Adipose tissue (tissue), 3 donors: Measurements from ENCODE around the gene RNASE12. TPM values are rescaled to one million over a fixed set of nuclear protein-coding genes. Genes with fewer than 3 reads are reported as not detected.
"Not testable (repeated sequence)": the region's sequence is repeated elsewhere in the genome, so short reads cannot be mapped to it uniquely, and the experiment has no call there.

Experiments used
- H3K27ac ChIP-seq: one replicate; pipeline ENCODE4 v1.5.1; 2013; ENCODE audit warnings: low read depth, low read length
- WGBS, 3 donors: extraction: QIAGEN DNeasy Blood & Tissue Kit; methylation state at CpG; one replicate each; pipeline ENCODE4 v1.1.7; 2013; 5-methylcytosine and 5-hydroxymethylcytosine counted together
- polyA plus RNA-seq, 3 donors: library from polyadenylated mRNA; stranded (reverse); fragments of 200-250 nt; gene quantifications; one replicate each; pipeline ENCODE4 v1.2.3, GENCODE V29; 2013
- donor health status: healthy with polysubstance abuse.
- donor health status: Bipolar disorder and iron deficiency.
- donor health status: healthy.

The RNASE12 gene, protein sequence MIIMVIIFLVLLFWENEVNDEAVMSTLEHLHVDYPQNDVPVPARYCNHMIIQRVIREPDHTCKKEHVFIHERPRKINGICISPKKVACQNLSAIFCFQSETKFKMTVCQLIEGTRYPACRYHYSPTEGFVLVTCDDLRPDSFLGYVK
- not detected for polyA plus RNA-seq

DNA sequence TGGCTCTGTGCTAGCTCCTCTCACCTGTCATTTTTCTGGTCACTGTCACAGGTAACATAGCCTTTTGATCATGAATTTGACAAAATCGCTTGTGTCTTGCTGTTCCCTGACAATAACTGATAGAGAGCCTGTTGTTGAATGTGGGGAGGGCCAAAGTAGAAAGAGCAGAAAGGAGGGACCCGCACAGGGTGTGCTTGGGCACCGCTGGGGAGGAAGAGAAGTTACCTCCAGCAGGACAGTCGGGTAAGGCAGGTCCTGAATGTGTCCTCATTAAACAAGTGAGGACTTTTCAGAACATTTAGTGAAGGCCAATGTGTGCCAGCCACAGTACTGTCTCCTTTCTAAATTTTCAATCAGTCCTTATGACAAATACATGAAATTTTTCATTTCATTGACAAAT lies at the start of gene RNASE12:
TSS of gene RNASE12 (minus strand) at position 142 of the 400 bp plus-strand sequence. CDS start 653 bp downstream, outside the sequence.
- no peak within 1 kb of the TSS for H3K27ac ChIP-seq
- 78 to 88% (median 83%) methylated on average over 4 of the region's 4 CpGs for WGBS, 3 donors

DNA sequence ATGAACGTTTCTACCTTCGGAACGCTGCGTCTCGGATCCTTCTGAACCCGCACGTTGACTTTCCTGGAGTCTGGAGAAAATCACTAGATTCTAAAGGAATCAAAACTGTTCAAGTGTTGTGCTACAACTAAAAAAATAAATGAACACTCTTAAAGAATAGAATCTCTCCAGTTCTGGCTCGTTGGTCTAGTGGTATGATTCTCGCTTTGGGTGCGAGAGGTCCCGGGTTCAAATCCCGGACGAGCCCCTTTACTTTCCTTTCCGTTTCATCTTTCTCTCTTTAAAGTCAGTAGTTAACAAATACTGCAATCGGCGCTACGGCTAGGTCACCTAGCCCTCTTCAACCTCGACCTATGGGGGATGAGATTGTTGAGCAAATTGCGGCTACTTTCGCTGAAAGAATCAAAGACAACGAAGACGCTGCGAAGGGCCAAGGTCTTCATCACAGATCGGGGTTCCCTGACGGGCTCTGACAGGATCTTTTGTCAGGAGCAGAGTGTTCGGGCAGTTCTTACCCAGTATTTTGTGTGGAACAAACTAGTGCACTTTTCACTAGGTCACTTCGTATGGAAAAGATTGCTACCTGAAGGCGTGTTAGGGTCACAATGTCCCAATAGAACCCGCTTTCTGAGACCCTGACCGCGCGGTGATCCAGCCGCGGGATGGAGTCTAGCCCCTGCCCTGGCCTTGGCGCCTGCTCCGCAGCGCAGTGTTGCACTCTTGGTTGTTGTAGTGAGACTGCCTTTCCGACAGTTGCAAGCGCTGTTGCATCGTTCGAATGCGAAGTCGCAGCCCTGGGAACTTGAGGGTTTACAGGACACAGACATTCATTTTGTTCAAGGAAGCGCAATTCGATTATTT lies 41.9 kb upstream of the RNASE12 start:
- 3 to 7% (median 6%) methylated on average over 45 of the region's 45 CpGs for WGBS, 3 donors
- no peak overlapping the region for H3K27ac ChIP-seq

DNA sequence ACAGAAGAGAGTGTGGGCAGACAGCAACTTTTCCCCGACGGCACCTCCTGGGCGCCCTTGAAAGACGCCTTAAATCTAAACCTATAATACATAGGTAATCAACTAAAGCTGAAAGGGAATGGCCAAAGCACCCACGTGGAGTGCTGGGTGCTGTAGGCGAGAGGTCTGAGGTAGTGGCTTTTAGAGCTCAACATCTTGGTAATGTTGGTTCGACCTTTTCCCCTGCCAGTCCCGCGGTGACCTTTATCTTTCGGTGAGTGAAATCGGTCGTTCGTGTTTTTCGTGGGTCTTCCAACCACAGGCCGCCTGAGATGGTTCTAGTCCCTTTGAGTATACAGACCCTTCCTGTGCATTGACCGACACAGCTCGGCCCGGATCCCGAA lies 41.3 kb upstream of the RNASE12 start:
- 1 to 2% (median 1%) methylated on average over 19 of the region's 19 CpGs for WGBS, 3 donors
- H3K27ac ChIP-seq, result no peak overlapping the region

DNA sequence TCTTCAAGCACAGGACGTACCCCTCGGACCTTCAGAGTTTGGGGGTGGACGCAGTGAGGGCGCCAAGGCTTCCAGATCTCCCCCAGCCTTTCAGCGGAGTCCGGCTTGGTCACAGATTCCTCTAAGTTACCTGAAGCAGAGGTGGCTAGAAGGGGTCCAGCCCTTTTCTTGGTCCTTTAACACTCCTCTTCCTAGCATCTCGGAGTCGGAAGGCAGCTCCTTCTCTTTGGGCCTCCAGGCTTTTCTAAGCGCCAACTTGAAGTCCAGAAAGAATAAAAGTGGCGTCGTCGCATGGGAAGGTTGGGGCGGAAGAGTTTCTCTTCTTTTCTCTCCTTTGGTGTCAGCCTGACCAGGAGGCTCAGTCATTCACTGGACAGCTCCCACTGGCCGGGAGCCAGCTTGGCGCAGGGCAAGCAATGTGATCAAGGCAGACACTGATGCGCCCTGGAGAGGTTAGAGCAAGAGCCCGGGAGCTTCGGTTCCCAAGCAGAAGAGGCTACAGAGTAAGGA lies 40.8 kb upstream of the RNASE12 start:
- H3K27ac ChIP-seq, result no peak overlapping the region
- WGBS, 3 donors, result 0 to 2% (median 1%) methylated on average over 18 of the region's 18 CpGs

DNA sequence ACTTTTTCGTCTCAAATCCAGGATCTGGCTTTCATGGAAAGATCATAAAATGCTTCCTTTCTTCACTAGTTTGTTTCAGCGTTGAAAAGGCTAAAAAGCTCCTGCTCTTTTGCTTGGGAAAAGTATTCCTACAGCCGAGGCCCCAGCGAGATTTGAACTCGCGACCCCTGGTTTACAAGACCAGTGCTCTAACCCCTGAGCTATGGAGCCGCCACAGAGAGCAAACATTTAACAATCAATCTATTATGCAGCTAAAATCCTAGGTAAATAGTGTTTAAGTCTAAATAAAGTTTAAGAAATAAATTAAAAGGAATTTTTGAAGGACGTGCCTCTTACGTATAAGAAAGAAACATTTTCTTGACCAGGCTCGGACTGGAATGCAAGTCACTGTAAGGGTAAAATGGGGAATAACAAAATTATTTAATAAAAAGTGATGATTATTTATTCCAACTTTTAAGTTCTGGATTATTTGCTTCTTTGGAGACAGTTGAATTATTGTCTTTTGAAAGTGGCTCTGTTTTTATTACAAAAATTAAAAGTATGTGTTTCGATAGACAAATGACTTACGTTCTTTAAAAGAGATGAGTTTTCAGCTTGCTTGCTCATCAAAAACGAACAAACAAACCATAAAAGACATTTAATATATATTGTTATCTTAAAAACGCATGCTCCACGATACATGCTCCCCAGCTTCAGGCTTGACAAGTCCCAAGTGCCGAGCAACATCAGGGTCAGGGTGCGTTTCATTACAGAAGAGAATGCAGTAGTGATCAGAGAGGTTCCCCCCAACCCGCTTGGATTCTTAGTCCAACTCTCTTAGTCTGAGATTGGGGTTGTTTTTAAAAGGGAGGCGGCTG lies 40.1 kb upstream of the RNASE12 start:
- H3K27ac ChIP-seq, result no peak overlapping the region
- 2% methylated on average over 19 of the region's 19 CpGs for WGBS, 3 donors

DNA sequence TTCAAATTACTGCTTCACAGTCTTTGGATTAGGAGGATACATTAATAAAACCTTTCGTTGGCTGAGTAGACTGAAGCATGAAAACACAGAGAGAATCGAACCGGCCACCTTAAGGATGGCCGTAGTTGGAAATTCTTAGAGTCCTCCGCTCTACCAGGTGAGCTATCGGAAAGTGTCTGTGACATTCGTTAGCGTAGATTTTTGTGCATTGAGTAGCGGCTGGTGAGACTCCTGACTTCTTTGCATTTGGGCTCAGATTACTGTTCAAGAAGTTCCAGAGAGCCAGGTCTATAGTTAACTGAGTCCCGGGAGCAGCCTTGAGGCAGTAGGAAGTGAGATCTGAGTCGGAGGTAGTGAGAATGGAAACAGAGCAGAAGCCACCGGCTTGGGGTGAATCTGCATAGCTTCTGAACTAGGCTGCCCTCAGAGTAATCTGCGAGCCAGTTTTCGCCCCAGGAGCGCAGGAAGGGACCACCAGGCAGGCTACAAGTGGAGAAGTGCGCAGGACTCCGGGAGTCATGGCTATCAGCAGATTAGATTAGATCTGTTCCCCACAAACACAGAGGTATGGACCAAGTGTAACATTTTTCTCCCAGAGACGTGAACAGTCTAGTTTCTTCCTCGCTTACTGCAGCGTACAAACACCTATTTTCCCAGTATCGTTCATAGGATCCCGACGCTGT lies 39.3 kb upstream of the RNASE12 start:
- H3K27ac ChIP-seq, result no peak overlapping the region
- 3 to 4% (median 3%) methylated on average over 23 of the region's 23 CpGs for WGBS, 3 donors

DNA sequence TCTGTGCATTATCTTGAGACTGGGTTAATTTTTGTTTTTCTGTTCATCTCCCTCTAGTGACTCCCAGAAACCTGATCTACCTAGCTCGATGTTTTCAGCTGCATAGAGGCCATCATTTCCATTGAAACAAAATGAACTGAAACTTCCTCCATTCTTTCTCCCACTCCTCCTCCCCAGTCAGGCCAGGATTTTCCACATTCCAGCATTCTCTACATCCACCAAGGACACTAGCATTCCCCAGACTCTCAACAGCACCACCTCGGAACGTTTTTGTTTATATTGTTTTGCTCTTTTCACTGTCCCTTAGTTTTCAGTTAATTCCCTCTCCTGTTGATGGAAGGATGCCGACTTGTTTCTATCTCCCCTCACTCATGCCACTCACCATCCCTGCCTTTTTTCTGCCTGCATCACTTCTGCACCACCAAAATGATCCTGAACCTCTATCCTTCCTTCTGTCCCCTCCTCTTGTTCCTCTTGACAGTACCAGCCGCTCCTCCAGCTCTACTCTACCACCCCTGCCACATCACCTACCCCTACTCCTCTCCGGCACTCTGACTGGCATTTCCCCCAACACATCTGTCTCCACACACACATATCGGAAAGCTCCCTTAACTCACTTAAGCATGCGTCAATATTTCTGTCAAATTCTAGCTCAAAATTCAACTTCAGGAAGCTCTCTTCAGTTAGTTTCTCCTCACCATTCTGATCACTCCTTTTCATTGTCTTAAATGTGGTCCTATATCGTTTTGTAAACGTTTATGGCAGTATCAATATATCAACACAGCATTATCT lies 37.1 kb upstream of the RNASE12 start:
- 32 to 57% (median 44%) methylated on average over 10 of the region's 10 CpGs for WGBS, 3 donors
- no peak overlapping the region for H3K27ac ChIP-seq

DNA sequence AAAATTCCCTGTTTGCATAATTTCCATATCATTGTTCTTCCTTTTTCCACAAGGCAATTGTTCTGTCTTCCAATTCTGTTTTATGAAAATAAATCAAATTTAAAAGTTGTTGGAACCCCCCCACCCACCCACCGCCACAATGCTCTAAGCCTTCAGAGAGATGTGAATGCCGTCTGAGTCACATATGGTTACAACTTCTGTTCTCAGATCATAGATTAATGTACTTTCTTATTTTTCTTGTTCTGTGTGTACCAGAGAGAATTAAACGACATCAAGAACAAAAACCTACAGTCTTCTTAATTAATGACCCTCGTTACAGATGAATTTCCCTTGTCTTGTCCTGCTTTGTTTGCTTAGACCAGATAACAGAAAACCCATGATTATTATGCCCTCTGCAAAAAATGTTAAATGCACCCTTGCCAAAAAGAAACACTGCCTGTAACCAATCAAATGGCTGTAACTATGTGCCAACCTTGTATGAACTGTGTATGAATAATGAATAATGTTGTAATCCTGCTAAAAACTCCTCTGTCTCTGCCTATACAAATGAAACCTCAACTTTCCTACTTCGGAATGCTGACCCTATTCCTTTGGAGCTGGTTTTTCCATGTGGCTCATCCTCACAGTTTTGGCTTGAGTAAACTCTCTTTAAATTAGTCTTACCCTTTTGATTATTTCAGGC lies 36.3 kb upstream of the RNASE12 start:
- 50 to 64% (median 62%) methylated on average over 5 of the region's 5 CpGs for WGBS, 3 donors
- H3K27ac ChIP-seq, result no peak overlapping the region

DNA sequence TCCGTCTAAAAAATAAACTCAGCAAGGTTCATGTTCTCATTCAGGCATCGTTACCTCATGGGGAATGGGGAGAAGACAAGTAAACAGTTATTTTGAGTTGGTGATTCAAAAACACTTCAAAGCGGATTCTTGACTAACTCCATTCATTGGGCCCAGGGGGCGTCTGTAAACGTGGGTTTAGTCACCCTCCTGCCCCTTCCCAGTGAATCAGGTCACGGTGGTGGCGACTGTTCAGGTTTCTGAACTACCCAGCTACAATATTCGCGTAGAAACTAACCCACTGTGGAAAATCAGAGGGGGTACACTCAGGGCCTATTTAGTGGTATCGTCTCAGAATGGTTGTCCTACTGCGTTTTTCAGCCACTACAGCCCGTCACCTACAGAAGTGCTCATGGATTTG lies 35.1 kb upstream of the RNASE12 start:
- WGBS, 3 donors, result 13 to 30% (median 23%) methylated on average over 12 of the region's 12 CpGs
- no peak overlapping the region for H3K27ac ChIP-seq

DNA sequence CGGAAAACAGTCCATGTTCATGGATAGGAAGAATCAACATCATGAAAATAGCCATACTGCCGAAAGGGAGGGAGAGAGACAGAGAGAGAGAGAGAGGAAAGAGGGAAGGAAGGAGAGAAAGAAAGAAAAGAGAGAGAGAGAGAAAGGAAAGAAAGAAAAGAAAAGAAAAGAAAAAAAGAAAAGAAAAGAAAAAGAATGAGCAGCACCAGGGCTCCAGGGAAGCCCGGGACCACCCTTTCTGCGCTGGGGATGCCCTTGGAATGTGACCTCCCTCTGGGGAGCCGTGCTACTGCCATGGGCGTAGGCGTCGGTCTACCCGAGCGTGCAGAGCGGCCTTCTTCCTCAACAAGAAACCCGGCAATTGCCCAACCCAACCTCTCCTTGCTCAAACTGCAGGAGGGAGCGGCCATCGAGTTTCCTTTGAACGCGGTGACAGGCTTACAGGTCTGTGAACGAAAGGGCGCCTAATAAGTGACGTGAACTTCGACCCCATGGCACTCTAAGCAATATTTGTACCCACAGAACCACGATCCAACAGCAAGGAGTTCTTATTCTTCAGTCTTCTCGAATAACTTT lies 33.4 kb upstream of the RNASE12 start:
- H3K27ac ChIP-seq, result no peak overlapping the region

DNA sequence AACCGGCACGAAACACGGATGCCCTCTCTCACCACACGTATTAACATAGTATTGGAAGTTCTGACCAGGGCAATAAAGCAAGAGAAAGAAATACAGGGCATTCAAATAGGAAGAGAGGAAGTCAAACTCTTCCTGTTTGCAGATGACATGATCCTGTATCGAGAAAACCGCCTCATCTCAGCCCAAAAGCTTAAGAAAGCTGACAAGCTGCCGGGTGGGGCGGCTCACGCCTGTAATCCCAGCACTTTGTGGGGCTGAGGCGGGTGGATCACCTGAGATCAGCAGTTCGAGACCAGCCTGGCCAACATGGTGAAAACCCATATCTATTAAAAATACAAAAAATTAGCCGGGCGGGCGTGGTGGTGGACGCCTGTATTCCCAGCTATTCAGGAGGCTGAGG lies 32.6 kb upstream of the RNASE12 start:
- no peak overlapping the region for H3K27ac ChIP-seq
- WGBS, 3 donors, result 42 to 45% (median 44%) methylated on average over 15 of the region's 15 CpGs

More for the DNA sequence above, 33.4 kb upstream of the RNASE12 start:
- WGBS, 3 donors, result 5 to 8% (median 7%) methylated on average over 22 of the region's 22 CpGs

DNA sequence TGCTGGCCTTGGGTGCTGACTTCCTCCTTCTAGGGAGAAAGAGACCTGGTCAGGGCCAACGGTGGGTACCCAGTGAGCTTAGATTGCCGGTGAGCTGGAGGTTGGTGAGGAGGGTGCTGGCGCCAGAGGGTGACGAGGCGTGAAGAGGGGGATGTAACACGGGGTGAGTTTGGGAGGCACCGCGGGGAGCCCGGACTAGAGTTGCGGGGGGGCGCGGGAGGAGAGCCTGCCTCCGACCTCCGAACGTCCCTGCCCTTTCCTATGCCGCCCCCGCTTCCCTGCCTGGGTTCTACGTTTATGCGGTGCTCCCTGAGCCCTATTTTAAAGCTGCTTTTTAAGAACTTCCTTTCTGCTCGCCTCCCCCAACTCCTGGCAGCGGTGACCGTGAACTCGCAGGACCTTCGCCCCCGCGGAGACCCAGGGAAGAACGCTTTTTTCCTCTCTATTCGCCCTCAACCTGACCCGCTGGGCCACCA lies 31.7 kb upstream of the RNASE12 start:
- WGBS, 3 donors, result 11 to 26% (median 14%) methylated on average over 26 to 29 of the region's 29 CpGs
- no peak overlapping the region for H3K27ac ChIP-seq

DNA sequence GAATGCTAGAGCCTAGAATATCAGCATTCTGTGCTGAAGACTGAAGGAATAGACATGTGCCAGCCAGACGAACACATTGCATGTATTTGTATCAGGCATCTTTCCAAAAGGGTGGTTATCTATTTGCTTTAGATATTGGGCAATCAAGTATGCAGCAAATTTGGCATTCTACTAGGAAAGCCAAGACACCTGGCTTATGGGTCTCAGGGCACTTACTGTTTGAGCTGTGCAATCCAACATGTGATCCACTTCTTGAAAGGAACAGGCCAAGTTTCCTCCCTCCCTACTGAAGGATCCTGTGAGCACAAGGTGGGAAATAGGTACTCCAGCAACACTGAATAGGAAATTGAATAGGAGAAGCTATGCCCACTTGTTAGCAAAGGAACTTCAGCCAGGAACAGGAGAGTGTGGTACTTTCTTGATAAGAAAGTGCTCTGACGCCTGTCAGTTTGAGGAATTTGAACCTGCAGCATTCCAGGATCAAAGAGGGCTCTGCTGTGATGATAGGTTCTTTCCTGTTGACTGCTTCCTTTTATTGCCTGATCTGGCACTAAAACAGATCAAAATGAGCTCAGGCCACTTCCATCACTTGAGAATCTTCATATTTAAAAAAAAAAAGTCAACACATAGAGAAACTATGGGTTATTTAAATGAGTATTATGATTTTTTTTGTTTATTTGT lies 29.8 kb upstream of the RNASE12 start:
- no peak overlapping the region for H3K27ac ChIP-seq
- 34 to 63% (median 55%) methylated on average over 2 of the region's 2 CpGs for WGBS, 3 donors

DNA sequence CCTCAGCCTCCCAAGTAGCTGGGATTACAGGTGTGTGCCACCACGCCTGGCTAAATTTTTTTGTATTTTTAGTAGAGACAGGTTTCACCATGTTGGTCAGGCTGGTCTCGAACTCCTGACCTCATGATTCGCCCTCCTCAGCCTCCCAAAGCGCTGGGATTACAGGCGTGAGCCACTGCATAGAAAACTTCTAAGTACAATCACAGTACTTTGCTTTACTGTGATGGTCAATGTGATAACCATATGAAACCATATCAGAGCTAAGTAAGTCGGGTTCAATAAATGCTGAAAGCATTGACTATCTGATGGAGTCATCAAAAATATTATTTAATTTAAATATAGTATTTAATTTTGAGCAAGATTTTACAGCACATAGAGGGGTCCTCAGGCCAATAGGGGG lies 28.5 kb upstream of the RNASE12 start:
- 88 to 92% (median 90%) methylated on average over 6 of the region's 6 CpGs for WGBS, 3 donors
- not testable (repeated sequence) for H3K27ac ChIP-seq

DNA sequence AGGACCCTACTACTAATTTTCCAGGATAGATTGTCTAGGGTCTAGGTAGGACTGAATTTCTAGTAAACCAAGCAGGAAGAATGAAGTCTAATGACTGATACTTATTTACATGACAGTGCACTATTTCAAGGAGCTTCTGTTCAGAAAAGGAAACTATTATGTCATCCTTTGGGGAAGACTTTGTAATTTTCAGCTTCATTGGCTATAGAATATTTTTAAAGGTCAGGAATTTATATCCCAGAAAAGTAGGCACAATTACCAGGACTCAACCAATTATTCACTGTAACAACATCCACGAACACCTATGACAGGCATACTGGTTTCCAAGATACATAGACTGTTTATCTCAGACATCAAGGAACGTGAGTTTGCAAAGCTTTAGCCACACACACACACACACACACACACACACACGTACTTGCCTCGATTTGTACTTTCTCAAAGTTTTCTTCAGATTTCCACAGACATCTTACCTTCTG lies 27.1 kb upstream of the RNASE12 start:
- H3K27ac ChIP-seq, result no peak overlapping the region
- WGBS, 3 donors, result 44 to 54% (median 47%) methylated on average over 4 of the region's 4 CpGs
